ENCODE results near the gene GRID1.

The GRID1 gene

DNA sequence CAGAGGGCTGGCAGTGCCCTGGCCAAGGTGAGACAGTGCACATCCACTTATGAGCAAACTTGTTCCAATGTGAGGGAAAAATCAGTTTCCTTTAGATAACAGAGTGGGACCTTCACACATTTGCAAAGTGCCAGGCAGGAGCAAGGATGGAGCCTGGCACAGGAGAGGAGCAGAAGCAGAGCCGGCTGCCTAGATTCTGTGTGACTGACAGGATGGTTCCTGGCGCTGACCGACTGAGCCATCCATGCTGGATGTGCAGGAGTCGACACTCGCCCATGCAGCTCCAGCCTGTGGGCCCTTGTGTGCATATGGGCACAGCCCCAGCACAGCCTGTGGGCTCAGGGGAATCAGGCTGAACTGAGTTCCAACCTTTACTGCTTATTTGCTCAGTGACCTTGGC lies 346.5 kb downstream of the GRID1 start:
- DNase-seq, result no peak

DNA sequence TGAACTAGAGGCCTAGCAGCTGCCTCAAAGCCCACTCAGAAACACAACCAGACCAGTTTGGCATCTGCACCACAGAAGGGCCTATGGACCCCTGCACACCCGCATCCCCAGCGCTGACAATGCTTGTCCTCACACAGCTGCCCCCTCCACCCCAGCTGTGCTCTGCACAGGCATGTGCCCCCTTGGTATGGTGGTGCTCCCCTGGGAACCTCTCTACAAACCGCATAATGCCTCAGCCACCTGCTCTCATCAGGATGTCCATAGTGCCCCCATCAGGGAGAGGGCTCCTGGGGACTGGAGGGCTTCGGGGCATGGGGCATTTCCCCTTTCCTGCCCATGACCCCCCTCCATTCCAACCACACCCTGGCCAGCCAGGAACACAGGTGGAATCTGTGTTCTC lies 347.5 kb downstream of the GRID1 start:
- no peak for DNase-seq

DNA sequence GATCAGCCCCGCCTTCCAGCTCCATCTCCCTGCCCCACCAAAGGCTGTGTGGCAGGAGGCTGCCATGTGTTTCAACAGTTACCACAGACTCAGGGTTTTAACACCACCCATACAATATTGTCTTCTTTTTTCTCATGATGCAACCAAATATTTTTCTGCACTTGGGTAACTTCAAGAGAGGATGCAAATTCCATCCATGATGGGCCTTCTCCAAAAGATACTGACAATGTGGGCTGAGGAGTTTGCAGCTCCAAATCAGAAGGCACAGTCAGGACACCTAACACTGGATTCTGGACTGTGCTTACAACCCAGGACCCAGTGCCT lies 347.9 kb downstream of the GRID1 start:
- no peak for DNase-seq

DNA sequence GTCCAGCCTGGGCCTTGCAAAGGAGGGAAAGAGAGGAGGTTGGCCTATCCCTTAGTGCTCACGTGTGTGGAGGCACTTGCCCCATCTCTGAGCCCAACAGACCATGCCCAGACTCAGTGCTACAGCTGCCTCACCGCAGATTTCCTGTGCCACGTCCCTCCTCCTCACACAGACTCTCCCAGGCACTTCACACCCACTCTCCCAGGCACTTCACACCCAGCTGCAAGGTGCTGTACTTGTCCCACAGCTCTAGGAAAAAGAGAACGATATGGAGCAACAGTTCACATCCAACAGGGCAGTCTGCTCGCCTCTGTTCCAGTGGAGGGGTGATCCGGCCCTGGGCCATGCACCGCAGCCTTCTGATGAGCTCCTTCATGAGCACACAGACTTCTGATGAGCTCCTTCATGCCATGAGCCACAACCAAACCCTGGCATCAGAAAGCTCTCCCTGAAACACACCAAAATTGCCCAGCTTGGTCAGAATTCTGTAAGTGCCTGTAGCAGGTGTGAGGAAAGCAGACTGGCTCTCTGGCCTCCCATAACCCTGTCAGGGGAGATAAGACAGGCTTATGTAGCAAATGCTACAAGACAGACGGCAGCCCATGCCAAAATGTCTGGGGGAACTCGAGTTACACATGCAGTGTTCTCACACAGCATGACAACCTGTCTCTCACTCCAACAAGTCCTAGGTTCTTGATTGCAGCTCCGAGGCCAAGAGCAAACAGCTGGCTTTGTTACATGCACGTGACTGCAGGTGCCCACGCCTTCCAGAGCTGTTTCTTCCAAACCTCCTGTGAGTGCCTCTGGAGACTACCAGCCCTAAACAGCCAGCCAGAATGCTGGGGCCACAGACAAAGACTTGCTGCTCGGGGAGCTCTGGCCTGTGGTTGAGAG lies 348.5 kb downstream of the GRID1 start:
- DNase-seq, result no peak

DNA sequence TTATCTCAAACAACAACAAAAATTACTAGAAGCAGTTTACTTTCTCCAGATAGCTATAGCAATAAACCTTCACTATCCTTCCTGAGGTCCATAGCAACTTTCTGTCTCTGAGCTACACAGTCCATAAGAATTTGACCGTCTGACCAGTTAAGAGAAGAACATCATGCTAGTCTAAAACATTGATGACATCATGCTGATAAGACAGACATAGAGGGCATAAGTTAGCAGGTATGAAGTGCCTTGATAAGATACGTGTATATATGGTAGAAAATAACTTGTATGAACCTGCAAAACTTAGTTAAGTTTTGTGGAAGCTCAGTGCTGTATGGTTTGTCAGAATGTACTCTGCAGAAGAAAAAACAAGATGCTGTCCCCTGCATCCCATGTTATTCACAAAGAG lies 353.0 kb downstream of the GRID1 start:
- DNase-seq, result no peak

DNA sequence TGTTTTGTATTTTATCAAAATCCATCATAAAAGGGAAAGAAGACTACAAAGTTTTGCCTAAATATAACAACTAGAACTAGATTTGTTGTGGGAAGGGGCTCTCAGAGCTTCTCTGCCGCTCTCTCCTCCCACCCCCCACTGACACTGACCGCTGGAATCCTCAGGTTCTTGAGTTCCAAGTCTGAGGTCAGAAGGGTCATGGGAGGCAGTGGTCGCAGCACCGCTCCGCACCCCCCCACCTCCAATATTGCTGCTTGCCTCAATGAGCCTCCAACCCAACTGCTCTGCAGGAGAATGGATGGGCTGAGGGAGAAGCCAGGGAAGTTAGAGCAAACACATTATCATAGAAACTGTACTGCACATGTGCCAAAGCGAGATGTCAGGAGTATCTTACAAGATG lies 359.4 kb downstream of the GRID1 start:
- DNase-seq, result no peak

DNA sequence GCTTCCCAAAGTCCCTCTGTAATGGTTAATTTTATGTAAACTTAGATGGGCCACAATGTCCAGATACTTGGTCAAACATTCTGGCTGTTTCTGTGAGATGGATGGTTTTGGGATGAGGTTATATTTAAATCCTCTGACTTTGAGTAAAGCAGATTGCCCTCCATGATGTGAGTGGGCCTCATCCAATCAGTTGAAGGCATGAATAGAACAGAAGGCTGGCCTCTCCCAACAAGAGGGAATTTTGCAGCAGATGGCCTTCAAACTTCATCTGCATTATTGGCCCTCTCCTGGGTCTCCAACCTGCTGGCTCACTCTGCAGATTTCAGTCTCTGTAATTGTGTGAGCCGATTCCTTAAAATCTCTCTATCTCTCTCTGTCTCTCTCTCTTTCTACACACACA lies 362.3 kb downstream of the GRID1 start:
- no peak for DNase-seq

DNA sequence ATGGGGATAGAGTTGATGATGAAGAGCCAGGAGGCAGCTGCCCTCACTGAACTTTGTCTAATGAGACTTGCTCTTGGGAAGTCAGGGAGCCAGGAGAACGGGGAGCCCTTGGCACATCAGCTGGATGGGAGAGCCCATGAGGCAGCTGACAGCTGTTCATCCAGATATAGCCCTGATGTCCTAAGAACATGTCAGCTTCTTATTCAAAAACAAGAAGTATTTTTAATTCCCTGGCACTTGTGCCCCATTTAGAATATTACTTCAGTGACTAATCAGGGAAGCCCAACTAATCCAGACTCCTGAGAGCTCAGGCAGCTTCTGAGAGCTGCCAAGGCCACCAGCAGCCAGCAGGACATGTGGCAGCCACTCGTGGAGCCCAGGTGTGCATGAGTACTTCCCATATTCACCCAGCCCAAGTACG lies 363.4 kb downstream of the GRID1 start:
- no peak for DNase-seq

DNA sequence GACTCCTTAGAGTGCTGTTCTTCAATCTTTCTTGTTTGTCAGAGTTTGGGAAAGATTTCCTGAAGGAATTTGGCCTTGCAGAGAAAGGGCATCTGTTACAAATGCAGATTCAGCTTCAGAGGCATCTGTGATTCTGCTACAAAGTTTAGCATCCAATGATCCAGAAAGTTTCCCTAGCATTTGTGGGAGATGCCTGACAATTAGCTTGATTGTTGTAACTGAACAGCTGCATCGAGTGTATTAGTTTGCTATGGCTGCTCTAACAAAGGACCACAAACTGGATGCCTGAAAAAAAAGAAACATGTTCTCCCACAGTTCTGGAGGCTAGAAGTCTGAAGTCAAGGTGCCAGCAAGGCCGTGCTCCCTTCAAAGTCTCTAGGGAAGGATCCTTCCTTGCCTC lies 365.1 kb downstream of the GRID1 start:
- no peak for DNase-seq

DNA sequence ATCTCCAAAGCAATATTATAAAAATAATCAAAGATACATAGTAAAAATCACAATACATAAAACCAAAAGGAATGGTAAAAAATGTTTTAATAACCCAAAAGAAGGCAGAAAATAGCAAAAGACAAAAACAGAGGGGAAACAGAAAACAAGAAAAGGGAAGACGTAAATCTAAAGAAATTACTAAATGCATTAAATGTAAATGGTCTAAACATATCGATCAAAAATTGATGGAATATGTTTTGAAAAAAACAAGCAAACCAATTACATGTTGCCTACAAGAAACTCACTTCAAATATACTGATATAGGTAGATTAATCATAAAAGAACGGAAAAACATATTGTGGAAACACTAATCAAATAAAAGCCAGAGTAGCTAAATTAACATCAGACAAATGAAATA lies 369.1 kb downstream of the GRID1 start:
- no peak for DNase-seq

DNA sequence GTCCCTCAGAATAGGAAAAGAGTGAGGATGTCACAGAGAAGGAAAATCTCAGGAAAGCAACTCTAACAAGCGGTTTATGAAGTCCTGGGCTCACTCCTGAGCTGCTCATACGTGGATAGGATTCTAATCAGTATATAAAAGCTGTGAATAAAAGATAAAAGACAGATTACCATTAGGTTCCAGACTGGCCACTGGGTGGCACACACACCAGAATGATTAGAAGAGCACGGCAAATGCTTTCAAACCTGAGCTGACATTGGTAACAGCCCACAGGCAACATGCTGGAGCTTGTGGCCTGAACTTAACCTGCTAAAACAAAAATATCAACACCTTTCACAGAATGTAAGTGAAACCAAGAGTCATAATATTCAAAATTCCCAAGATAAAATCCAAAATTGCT lies 370.8 kb downstream of the GRID1 start:
- no peak for DNase-seq

DNA sequence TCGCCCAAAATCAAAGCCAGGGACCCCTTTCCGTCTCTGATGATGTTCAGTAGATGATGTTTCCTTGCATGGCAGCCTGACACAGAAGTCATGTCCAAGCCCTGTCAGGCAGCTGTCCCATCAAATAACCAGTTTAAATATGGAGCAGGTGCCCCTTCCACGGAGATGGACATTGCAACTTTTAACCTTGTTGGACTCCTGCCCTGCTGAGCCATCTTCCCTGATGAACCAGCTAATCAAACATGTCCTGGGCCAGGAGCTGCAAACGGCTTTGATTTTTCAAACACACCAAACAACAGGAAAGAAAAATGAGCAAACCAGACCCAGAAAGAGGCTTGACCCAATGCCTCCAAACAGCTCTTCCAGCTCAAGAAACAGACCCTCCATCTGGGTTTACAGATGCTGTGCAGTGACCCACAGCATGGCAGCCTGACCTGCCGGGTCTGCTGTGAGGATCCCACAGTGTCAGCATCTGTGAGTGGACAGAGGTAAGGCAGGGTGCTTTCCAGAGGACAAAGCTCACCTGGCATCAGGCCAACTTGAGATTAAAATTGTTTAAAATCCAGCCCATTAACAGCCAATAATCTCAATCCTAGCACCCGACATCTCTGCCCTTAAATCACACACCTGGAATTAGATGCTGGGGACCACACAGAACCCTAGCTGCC lies 372.6 kb downstream of the GRID1 start:
- DNase-seq, result no peak

DNA sequence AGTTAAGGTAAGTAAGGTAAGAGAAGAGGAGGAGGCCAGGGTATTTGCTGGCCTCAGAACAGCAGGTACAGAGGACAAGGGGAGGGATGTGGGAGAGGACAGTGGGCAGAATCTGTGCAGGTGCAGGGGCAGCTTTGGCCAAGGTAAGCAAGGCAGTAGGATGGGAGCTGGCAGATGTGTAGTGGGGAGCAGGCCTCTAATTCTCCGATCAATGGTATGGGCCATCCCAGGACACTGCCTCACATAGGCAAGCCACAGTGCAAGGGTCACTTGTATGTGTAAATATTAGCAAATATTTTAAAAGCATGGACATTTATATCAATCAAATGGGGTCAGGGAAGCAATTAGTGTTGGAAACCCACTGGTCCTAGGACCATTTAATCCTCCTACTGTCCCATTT lies 373.5 kb downstream of the GRID1 start:
- no peak for DNase-seq

DNA sequence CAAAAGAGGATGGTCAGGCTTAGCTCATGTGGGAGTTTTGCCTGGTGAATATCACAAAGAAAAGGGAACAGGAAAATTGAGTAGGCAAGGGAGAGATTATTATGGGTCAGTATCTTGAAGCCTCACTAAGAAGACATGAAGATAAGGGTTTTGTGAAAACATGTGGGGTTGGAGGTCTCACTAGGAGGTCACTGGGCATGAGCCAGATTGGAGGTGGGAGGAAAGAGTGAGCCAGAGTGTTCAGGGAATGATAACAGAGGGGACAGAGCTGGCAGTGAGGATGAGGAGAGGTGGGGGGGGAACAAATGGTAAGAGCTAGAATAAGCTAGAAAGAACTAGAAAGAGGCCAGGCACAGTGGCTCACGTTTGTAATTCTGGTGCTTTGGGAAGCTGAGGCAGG lies 374.3 kb downstream of the GRID1 start:
- no peak for DNase-seq

DNA sequence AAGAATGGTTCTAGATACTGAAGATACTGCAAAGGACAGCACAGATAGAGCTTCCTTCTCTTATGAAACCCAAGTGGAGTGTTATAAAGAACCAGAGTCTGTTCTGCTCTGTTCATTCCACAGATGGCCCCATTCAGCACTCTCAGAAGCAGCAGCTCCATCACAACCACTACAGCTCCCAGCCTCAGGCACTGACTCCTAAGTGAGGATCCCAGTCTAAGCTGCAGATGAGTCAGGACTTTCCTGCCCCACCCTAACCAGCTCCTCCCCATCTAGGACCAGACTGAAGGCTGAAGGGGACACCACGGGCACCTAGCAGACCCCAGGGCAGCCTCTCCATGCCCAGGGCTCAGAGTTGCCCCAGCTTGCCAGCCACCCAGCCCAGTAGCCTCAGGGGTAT lies 379.8 kb downstream of the GRID1 start:
- DNase-seq, result no peak

DNA sequence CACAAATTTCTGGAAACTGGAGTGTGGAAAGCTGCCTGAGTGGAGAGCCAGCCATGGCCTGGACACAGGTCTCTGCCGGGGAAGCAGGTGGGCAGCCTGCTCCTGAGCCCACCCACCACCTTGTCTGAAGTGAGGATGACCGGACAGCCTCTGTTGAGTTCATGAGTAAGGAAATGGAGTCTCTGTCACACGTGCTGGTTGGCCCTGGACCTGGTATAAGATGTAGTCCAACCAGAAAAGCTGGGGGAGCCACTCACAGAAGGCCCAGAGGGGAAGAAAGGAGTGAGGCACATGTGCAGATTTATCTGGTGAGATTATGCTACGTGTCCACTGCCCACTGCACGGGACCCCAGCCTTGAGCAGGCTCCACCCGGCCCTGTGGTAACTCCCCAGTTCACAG lies 383.5 kb downstream of the GRID1 start:
- DNase-seq, result no peak

DNA sequence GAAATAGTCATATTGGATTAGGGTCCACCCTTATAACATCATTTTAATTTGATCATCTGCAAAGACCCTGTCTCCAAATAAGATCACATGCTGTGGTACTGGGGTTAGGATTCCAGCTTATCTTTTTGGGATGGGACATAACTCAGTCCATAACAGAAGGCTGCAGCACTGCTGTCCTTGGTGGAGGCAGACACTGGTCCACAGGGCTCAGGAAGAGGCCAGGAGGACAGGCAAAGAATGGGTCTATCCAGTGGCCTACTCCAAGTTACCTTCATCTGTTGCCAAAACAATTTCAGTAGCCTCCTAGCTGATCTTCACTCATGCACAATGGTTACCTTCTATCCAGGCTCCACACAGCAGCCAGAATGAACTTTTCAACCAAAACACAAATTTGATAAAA lies 387.0 kb downstream of the GRID1 start:
- no peak for DNase-seq

DNA sequence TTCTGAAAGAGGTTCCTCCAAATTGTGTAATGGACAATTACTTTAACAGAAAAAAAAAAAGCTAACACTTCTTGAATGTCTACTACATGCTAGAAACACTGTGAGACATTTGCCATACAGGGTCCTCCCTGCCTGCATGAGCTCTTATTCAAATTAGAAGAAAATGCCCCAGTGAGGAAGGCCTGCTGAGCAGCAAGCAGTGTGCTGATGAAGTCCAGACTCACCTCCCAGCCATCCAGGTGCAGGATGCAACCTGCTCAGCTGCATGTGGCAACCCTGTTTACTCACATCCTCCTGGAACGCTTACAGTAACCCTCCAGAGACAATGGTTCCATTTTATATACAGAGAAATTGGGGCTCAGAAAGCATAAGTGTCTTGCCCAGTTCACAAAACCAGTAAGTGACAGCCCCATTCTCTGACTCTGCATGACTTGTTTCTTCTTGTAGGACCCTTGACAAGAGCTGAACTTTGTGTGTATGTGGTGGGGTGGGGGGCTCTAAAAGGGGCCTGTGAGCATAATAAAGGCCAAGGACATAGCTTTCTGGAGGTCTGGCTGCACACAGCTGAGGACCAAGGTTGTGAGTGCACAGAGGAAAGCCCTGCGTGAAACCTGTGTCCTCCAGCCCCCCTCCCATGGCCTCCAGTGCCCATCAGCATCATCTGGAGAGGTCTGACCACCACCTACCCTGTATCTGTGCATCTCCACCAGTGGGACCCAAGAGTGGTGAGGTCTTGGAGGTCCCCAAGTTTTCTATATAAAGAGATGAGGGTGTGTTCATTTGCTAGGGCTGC lies 387.8 kb downstream of the GRID1 start:
- DNase-seq, result no peak

DNA sequence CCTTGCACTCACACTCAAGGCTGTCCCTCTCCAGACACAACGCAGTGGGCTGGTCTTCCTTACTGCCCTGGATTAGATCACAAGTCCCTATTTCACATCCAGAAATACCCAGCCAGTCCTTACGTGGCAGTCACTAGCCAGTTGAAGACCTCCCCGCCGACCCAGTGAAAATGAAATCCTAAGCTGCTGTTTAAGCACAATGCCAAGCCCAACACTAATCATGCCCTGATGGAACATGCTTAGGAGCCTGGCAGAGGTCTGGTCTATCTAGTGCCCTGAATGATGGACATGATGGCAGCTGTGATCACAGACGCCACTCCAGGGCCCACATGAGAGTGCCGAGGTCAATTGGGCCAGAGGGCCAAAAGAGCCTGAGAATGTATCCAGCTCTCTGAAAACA lies 389.0 kb downstream of the GRID1 start:
- DNase-seq, result no peak

DNA sequence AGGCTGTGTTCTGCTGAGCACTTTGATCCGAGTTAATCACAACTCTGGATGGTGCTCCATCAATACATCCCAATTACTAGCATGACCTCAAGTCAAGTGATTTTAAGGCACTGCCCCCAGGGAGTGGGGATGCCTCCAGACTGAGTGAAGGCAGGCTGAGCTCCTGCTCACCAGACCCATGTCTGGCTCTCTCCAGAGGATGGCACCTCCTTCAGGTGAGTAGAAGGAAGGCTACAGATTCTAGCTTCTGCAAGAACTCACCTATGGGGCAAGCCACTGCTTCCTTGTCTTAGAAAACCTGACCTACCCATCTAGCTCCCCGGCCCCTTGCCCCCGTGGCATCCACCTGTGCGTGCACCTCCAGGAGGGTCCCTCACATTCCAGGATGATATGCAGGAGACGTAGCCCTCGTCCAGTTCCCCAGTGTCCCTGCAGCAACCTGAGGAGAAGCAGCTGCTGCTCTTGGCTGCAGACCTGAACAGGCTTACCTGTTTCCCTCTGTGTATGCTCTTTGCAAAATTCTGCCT lies 390.3 kb downstream of the GRID1 start:
- no peak for DNase-seq

DNA sequence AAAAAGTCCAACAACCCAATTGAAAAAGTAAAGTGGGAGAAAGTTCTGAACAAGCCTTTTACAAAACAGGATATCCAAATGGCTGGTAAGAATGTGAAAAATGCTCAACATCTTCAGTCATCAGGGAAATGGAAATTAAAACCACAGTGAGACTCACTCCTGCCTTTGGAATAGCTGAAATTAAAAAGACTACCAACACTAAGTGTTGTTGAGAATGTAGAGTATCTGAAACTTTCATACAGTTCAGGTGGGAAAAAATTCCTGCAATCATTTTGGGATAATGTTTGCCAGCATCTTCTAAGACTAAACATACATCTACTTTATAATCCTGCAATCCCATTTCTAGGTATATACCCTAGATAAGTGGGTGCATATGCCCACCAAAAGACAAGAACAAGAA lies 395.1 kb downstream of the GRID1 start:
- no peak for DNase-seq

DNA sequence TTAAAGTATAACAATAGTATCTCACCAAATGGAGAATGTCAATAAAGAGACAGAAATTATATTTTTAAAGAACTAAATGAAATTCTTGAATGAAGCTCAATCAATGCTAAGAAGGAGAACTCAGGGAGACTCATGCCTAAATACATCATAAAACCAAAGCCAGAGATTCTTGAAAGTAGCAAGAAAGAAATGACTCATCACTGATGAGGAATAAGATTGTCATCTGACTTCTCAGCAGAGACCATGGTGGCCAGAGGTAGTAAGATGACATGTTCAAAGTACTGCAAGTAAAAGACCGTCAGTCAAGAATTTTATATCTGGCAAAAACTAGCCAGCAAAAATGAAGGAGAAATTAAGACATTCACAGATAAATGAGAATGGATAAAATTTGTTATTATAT lies 399.0 kb downstream of the GRID1 start:
- no peak for DNase-seq

DNA sequence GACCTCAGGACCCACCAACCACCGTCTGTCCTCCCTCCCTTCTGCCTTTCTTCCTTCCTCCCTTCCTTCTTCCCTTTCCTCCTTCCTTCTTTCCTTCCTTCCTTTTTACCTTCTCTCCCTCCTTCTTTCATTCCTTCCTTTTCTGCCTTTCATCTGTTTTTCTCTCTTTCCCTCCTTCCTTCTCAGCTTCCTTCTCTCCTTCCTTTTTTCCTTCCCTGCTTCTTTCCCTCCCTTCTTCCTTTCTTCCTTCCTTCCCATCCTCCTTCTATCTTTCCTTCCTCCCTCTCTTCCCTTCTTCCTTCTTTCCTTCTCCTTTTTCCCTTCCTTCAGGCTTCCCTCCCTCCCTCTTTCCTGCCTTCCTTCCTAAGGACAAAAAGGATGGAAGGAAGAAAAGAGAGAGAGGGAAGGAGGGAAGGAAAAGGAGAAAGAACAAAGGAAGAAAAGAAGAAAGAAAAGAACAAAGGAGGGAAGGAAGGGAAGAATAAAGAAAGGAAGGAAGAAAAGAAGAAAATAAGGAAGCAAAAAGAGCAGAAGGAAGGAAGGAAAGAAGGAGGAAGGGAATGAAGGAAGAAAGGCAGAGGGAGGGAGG lies 405.0 kb downstream of the GRID1 start:
- no peak for DNase-seq

All from kidney glomerular epithelial cell (primary cell).